ENCODE measurements around the gene ZNF497. TPM values are rescaled to one million over a fixed set of nuclear protein-coding genes. Genes with fewer than 3 reads are reported as not detected.

The ZNF497 gene
- total and polyA plus RNA-seq, 2 of the 13 experiments (the other 11 are each of a cell fraction or from before 2014, with no cell fraction given): 1.5 to 1.9 TPM

GRCh38 chr19:58326914-58327726 is 35.4 kb downstream of the ZNF497 start, which contains the start of gene ZSCAN22 (continued):
- TF ChIP-seq CREB3 (CRISPR knock-in tag; IDR thresholded peaks at IDR 0.05) (no peak), AKNA (CRISPR knock-in tag; IDR thresholded peaks at IDR 0.05; ENCODE audit: borderline replicate concordance) (no peak), RBM22 (optimal IDR thresholded peaks at IDR 0.05; ENCODE audit: low read length) (no peak), ETV6 (CRISPR knock-in tag; conservative IDR thresholded peaks at IDR 0.05) (no peak; the same call in 1 of the 2 replicates), ZSCAN12 (CRISPR knock-in tag; IDR thresholded peaks at IDR 0.05) (no peak), ZNF589 (CRISPR knock-in tag; conservative IDR thresholded peaks at IDR 0.05) (peak; percentile 91), ZSCAN30 (CRISPR knock-in tag; IDR thresholded peaks at IDR 0.05) (no peak), CBX1 (IDR thresholded peaks at IDR 0.05; ENCODE audit: low read depth) (peak; percentile 92), ZNF75D (CRISPR knock-in tag; IDR thresholded peaks at IDR 0.05; ENCODE audit: borderline replicate concordance) (no peak), KLF13 (CRISPR knock-in tag; IDR thresholded peaks at IDR 0.05) (peak; percentile 66; the same call in 1 of the 2 replicates), ZNF513 (CRISPR knock-in tag; conservative IDR thresholded peaks at IDR 0.05) (0 out of 2 replicates have a peak, but pooled peaks have one; percentile 66), KMT2A (CRISPR knock-in tag; IDR thresholded peaks at IDR 0.05) (peak; percentile 97), PREB (CRISPR knock-in tag; IDR thresholded peaks at IDR 0.05) (no peak), MEIS1 (CRISPR knock-in tag; IDR thresholded peaks at IDR 0.05; ENCODE audit: borderline replicate concordance) (peak; percentile 70; the same call in 1 of the 2 replicates), HMG20B (CRISPR knock-in tag; conservative IDR thresholded peaks at IDR 0.05) (no peak), TERF1 (CRISPR knock-in tag; IDR thresholded peaks at IDR 0.05) (0 out of 2 replicates have a peak, but pooled peaks have one; percentile 60), RORA (CRISPR knock-in tag; IDR thresholded peaks at IDR 0.05) (no peak), ZFX (CRISPR knock-in tag; IDR thresholded peaks at IDR 0.05; ENCODE audit: low read depth) (peak; percentile 96)
